HFF-Myc (cell line): ENCODE measurements around the gene EVA1C.
"Not testable (repeated sequence)": the region's sequence is repeated elsewhere in the genome, so short reads cannot be mapped to it uniquely, and the experiment has no call there.

Source experiments
- DNase-seq: peaks from one replicate; pipeline ENCODE4 v3.0.0-alpha.2; 2011; ENCODE audit warnings: low read depth; ENCODE audit errors: extremely low read depth
- H3K4me3 ChIP-seq: replicated peaks from 2 replicates; pipeline ENCODE4 v1.5.1; 2011; ENCODE audit warnings: low read depth, mild to moderate bottlenecking, control low read depth, low read length
- TF ChIP-seq, protein P1 (sequence below): IDR thresholded peaks from 2 replicates; pipeline ENCODE4 v1.5.1; 2012; ENCODE audit warnings: mild to moderate bottlenecking, low read depth, low read length, control low read depth; ENCODE audit errors: missing control alignments

EVA1C gene

GRCh38 chr21:32424674-32425073 lies 12.2 kb downstream of the EVA1C start:
- TF ChIP-seq, protein P1, sequence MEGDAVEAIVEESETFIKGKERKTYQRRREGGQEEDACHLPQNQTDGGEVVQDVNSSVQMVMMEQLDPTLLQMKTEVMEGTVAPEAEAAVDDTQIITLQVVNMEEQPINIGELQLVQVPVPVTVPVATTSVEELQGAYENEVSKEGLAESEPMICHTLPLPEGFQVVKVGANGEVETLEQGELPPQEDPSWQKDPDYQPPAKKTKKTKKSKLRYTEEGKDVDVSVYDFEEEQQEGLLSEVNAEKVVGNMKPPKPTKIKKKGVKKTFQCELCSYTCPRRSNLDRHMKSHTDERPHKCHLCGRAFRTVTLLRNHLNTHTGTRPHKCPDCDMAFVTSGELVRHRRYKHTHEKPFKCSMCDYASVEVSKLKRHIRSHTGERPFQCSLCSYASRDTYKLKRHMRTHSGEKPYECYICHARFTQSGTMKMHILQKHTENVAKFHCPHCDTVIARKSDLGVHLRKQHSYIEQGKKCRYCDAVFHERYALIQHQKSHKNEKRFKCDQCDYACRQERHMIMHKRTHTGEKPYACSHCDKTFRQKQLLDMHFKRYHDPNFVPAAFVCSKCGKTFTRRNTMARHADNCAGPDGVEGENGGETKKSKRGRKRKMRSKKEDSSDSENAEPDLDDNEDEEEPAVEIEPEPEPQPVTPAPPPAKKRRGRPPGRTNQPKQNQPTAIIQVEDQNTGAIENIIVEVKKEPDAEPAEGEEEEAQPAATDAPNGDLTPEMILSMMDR, result no peak
- no peak for DNase-seq
- H3K4me3 ChIP-seq, result no peak overlapping the region

GRCh38 chr21:32425628-32426027 lies 13.1 kb downstream of the EVA1C start:
- DNase-seq, result no peak
- TF ChIP-seq, protein P1, result no peak
- H3K4me3 ChIP-seq, result no peak overlapping the region

GRCh38 chr21:32426066-32426465 lies 13.6 kb downstream of the EVA1C start:
- H3K4me3 ChIP-seq, result no peak overlapping the region
- DNase-seq, result no peak
- TF ChIP-seq, protein P1, result no peak

DNA sequence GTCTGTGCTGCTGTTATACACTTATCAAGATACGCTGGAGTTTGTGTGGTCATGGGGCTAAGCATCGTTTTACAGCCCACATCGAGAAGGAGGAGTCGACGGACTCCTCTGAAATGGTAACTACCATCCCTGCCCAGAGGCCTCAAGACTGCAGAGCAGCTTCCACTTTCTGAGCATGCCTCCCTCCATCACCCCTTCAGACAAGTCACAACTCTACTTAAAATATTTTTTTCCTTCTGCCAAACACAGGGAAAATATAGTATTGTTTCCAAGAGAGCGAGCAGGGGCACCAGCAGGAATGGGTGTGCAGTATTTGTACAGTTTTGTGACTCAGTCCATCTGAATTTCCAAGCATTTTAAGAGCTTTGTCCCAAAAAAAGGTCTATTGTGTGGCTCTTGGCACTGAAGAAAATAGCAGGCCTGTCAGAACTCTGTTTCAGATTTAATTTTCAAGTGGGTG lies 14.1 kb downstream of the EVA1C start:
- no peak for DNase-seq
- H3K4me3 ChIP-seq, result no peak overlapping the region
- TF ChIP-seq, protein P1, result no peak

- H3K4me3 ChIP-seq, result no peak overlapping the region
- TF ChIP-seq, protein P1, result no peak
- DNase-seq, result no peak
Measured at GRCh38 chr21:32427958-32428623, 15.6 kb downstream of the EVA1C start.

DNA sequence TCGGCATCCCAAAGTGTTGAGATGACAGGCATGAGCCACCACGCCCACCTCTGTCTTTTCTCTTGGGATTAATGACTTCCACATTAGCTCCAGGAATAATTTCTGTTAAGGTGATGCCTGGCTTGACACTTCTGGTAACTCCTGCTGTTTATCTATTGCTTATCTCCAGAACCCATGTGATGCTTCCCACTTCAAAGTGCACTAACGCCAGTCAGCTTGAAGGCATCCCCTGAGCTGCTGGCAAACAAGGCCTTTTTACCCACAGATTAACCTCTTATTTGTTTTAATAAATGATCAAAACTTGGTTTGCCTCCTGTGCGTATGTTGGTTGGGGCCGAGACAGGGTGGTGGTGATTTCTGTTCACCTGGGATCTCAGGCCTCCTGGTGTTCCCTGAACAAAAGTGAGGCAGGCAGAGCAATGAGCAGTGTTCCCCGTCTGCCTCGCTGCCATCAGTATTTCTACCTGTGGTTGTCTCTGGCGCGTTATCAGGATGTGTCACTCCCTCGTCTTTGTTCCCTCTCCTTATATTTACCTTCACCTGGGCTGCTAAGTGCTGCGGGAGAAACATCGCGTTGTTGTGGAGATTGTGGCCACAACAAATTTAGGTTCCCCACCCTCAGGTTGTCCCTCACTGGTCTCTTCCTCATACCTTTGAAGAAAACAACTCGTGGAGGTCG lies 20.6 kb downstream of the EVA1C start:
- not testable (repeated sequence) for DNase-seq, H3K4me3 ChIP-seq

GRCh38 chr21:32437729-32438128 lies 25.2 kb downstream of the EVA1C start:
- DNase-seq, result no peak
- TF ChIP-seq, protein P1, result no peak
- H3K4me3 ChIP-seq, result no peak overlapping the region
